SK-N-SH (cell line): ENCODE data around the gene AUTS2. TPM values are rescaled to one million over a fixed set of nuclear protein-coding genes. Genes with fewer than 3 reads are reported as not detected.

Experiments
- CTCF ChIA-PET: fragments of 300-600, 350-600 bp; formaldehyde crosslinking; extraction: SDS; loops from one replicate; lab custom pipeline; 2021; lab: Yijun Ruan, JAX
- POLR2A ChIA-PET: fragments of 350-600 bp; sonication (Branson Sonifier 250); formaldehyde crosslinking; extraction: SDS; loops from one replicate; lab custom pipeline; 2020; ENCODE audit warnings: antibody characterized with exemption, inconsistent platforms; lab: Yijun Ruan, JAX
- DNase-seq: peaks from one replicate; pipeline ENCODE4 v3.0.0; 2012
- H2AFZ ChIP-seq: fragments of 200-600 bp; sonication (generic); 2 replicates; pipeline ENCODE4 v1.8.1; 2016; ENCODE audit warnings: antibody characterized with exemption, mild to moderate bottlenecking, low read depth
- H3F3A ChIP-seq: fragments of 200-600 bp; sonication (generic); replicated peaks from 2 replicates; pipeline ENCODE3; 2016; ENCODE audit warnings: antibody characterized with exemption, mild to moderate bottlenecking; ENCODE audit not compliant: insufficient read depth
- H3K27ac ChIP-seq, 2 experiments: fragments of 200-500 bp in 1 of 2; fragments of 200-600 bp in 1 of 2; sonication (Bioruptor generic) in 1 of 2; sonication (generic), shearing (Covaris generic) in 1 of 2; 2 replicates each; pipeline versions ENCODE4 v1.5.1 to v1.6.1; 2014 to 2016; ENCODE audit warnings: low read depth in 2 of 2, inconsistent platforms in 1 of 2, low read length in 1 of 2, mild to moderate bottlenecking in 1 of 2, mixed read lengths in 1 of 2
- H3K27me3 ChIP-seq: fragments of 200-600 bp; sonication (generic), shearing (Covaris generic); 2 replicates; pipeline ENCODE4 v1.6.1; 2016; ENCODE audit warnings: mixed run types; ENCODE audit not compliant: insufficient read depth
- H3K36me3 ChIP-seq, 2 experiments: fragments of 200-500 bp in 1 of 2; fragments of 200-600 bp in 1 of 2; sonication (Bioruptor generic) in 1 of 2; sonication (generic) in 1 of 2; replicated peaks in 1 of 2; 2 replicates each; pipeline versions ENCODE3 to v1.5.1; 2014 to 2016; ENCODE audit warnings: low read length in 1 of 2, mild to moderate bottlenecking in 1 of 2; ENCODE audit not compliant: insufficient read depth in 2 of 2, control insufficient read depth in 1 of 2
- H3K4me1 ChIP-seq, 2 experiments: fragments of 200-500 bp in 1 of 2; fragments of 200-600 bp in 1 of 2; sonication (Bioruptor generic) in 1 of 2; sonication (generic), shearing (Covaris generic) in 1 of 2; 2 replicates each; pipeline versions ENCODE4 v1.5.1 to v1.6.1; 2014 to 2016; ENCODE audit warnings: low read depth in 1 of 2, low read length in 1 of 2, mixed run types in 1 of 2; ENCODE audit not compliant: insufficient read depth in 2 of 2, control insufficient read depth in 1 of 2
- H3K4me2 ChIP-seq: fragments of 200-600 bp; sonication (generic), shearing (Covaris generic); 2 replicates; pipeline ENCODE4 v1.6.1; 2017; ENCODE audit warnings: mixed run types
- H3K4me3 ChIP-seq, 2 experiments: fragments of 200-500 bp in 1 of 2; fragments of 200-600 bp in 1 of 2; sonication (Bioruptor generic) in 1 of 2; sonication (generic), shearing (Covaris generic) in 1 of 2; 2 replicates each; pipeline versions ENCODE4 v1.5.1 to v1.8.1; 2014 to 2016; ENCODE audit warnings: low read depth in 2 of 2, inconsistent platforms in 1 of 2, low read length in 1 of 2, mild to moderate bottlenecking in 1 of 2, mixed read lengths in 1 of 2, moderate library complexity in 1 of 2
- H3K79me2 ChIP-seq: fragments of 200-600 bp; sonication (generic); 2 replicates; pipeline ENCODE4 v1.8.1; 2017; ENCODE audit warnings: mild to moderate bottlenecking; ENCODE audit not compliant: insufficient read depth
- H3K9ac ChIP-seq: fragments of 200-600 bp; sonication (generic); 2 replicates; pipeline ENCODE4 v1.6.1; 2017; ENCODE audit warnings: mixed run types
- H3K9me2 ChIP-seq: fragments of 200-600 bp; sonication (generic); 2 replicates; pipeline ENCODE4 v1.6.1; 2017; ENCODE audit warnings: mixed run types
- H3K9me3 ChIP-seq: fragments of 200-600 bp; sonication (generic); 2 replicates; pipeline ENCODE4 v1.6.1; 2017; ENCODE audit warnings: mixed run types, mild to moderate bottlenecking, moderate library complexity
- H4K20me1 ChIP-seq: fragments of 200-600 bp; sonication (generic); 2 replicates; pipeline ENCODE4 v1.6.1; 2017; ENCODE audit warnings: mild to moderate bottlenecking, mixed run types; ENCODE audit not compliant: insufficient read depth
- EP300 ChIP-seq, 2 experiments: IDR thresholded peaks; 2 replicates each; pipeline versions ENCODE4 v1.4.0 to v1.6.1; 2012; ENCODE audit warnings: borderline replicate concordance in 1 of 2, low read depth in 1 of 2, low read length in 1 of 2
- FOSL2 ChIP-seq: IDR thresholded peaks from 2 replicates; pipeline ENCODE4 v1.4.0; 2012; ENCODE audit warnings: low read depth, mild to moderate bottlenecking, moderate library complexity, borderline replicate concordance
- FOXM1 ChIP-seq: IDR thresholded peaks from 2 replicates; pipeline ENCODE4 v1.4.0; 2012; ENCODE audit warnings: low read depth, mild to moderate bottlenecking
- GATA2 ChIP-seq: sonication (generic); formaldehyde crosslinking; IDR thresholded peaks from 2 replicates; pipeline ENCODE4 v1.5.0; 2020; ENCODE audit warnings: mild to moderate bottlenecking, missing genetic modification reagents
- NFIC ChIP-seq: IDR thresholded peaks from 2 replicates; pipeline ENCODE4 v1.4.0; 2012; ENCODE audit warnings: borderline replicate concordance
- RCOR1 ChIP-seq: fragments of 150-350 bp; IDR thresholded peaks from 2 replicates; pipeline ENCODE4 v1.6.1; 2017; ENCODE audit warnings: antibody characterized with exemption, low read length
- SIN3A ChIP-seq: IDR thresholded peaks from 2 replicates; pipeline ENCODE4 v1.6.1; 2012; ENCODE audit warnings: low read depth, mild to moderate bottlenecking, low read length, moderate library complexity, borderline replicate concordance
- TAF1 ChIP-seq: IDR thresholded peaks from 2 replicates; pipeline ENCODE4 v1.6.1; 2012; ENCODE audit warnings: low read depth, mild to moderate bottlenecking, low read length, moderate library complexity, borderline replicate concordance
- USF2 ChIP-seq: fragments of 150-350 bp; IDR thresholded peaks from 2 replicates; pipeline ENCODE4 v1.6.1; 2017; ENCODE audit warnings: antibody characterized with exemption, low read length, low read depth, borderline replicate concordance
- YY1 ChIP-seq: IDR thresholded peaks from 2 replicates; pipeline ENCODE4 v1.4.0; 2012; ENCODE audit warnings: low read depth, mild to moderate bottlenecking
- ZBTB33 ChIP-seq: IDR thresholded peaks from 2 replicates; pipeline ENCODE4 v1.4.0; 2012; ENCODE audit warnings: low read depth, borderline replicate concordance
- WGBS: methylation state at CpG from one replicate; pipeline ENCODE4 v1.1.6; 2017; ENCODE audit warnings: low lambda C conversion rate; 5-methylcytosine and 5-hydroxymethylcytosine counted together
- polyA plus RNA-seq, 3 experiments: library from polyadenylated mRNA; depleted of rRNA; stranded (reverse); fragments of >200 nt; gene quantifications; 2 replicates each; pipeline ENCODE4 v1.2.3, GENCODE V29; 2012

The AUTS2 gene
- polyA plus RNA-seq, 1 of the 3 experiments (the other 2 are of a cell fraction) = 15.6 TPM

GRCh38 chr7:69743436-69743835 is 145.2 kb downstream of the AUTS2 start:
- POLR2A ChIA-PET = interaction anchor here (0.7 kb wide), 2 partner anchors 148 to 290 kb away, joined by 3 to 6 read pairs; no protein-coding TSS in a partner anchor
- TF ChIP-seq GATA2 (CRISPR knock-in tag) = peak; percentile 39
- no peak for TF ChIP-seq FOSL2
- TF ChIP-seq RCOR1 = peak; percentile 57; the same call in 1 of the 2 replicates
- TF ChIP-seq EP300 (IDR thresholded peaks at IDR 0.05; ENCODE audit: borderline replicate concordance in 1 of 2, low read depth in 1 of 2, low read length in 1 of 2) = peak in 1 of 2 experiments; percentile 38; a peak in 1 of 4 replicates
- TF ChIP-seq, all 33 proteins: peak for 3
- CTCF ChIA-PET = interaction anchor here (0.9 to 1.8 kb wide), 3 partner anchors 27 to 189 kb away, joined by 3 to 5 read pairs (median 4); no protein-coding TSS in a partner anchor
- H3K4me1 ChIP-seq = peaks cover 17 to 18% of the 10 kb centered on the region in 2 experiments; a peak in 3 of 4 replicates
- H3F3A ChIP-seq = peaks cover 3% of the 10 kb centered on the region
- H3K36me3 ChIP-seq = no peaks in the 10 kb centered on the region
- DNase-seq = no peak
- H2AFZ ChIP-seq = no peak overlapping the region
- no peak overlapping the region for H3K4me3 ChIP-seq
- no peaks in the 10 kb centered on the region for H3K9me3 ChIP-seq
- 37% methylated on average over 2 of the region's 2 CpGs for WGBS
- peaks cover 21% of the 10 kb centered on the region for H3K79me2 ChIP-seq
- peaks cover 40% of the 10 kb centered on the region for H4K20me1 ChIP-seq
- no peak overlapping the region for H3K9ac ChIP-seq
- no peak overlapping the region for H3K4me2 ChIP-seq
- no peaks in the 10 kb centered on the region for H3K9me2 ChIP-seq
- no peak overlapping the region for H3K27ac ChIP-seq
- no peaks in the 10 kb centered on the region for H3K27me3 ChIP-seq

- H2AFZ ChIP-seq = no peak overlapping the region
- H3K9ac ChIP-seq = no peak overlapping the region
- TF ChIP-seq FOSL2 (no peak), ZBTB33 (no peak), FOXM1 (no peak), SIN3A (no peak)
- H3K36me3 ChIP-seq = no peaks in the 10 kb centered on the region
- H3K9me2 ChIP-seq = no peaks in the 10 kb centered on the region
- H3K79me2 ChIP-seq = peaks cover 21% of the 10 kb centered on the region
- no peak overlapping the region for H3K4me3 ChIP-seq
- 89% methylated on average over 4 of the region's 4 CpGs for WGBS
- H3K9me3 ChIP-seq = no peaks in the 10 kb centered on the region
- ChIA-PET CTCF (interaction anchor here (1.2 to 1.8 kb wide), 3 partner anchors 13 to 188 kb away, joined by 3 to 5 read pairs (median 4); no protein-coding TSS in a partner anchor), POLR2A (interaction anchor here (0.7 kb wide), 2 partner anchors 147 to 290 kb away, joined by 3 to 6 read pairs; no protein-coding TSS in a partner anchor)
- H4K20me1 ChIP-seq = peaks cover 37% of the 10 kb centered on the region
- H3F3A ChIP-seq = peaks cover 3% of the 10 kb centered on the region
- no peak overlapping the region for H3K4me2 ChIP-seq
- H3K27me3 ChIP-seq = no peaks in the 10 kb centered on the region
- H3K27ac ChIP-seq = no peak overlapping the region
- H3K4me1 ChIP-seq = peaks cover 12% of the 10 kb centered on the region in 2 experiments; a peak in 3 of 4 replicates
- DNase-seq = no peak
Measured at GRCh38 chr7:69744026-69744425, 145.8 kb downstream of the AUTS2 start.

GRCh38 chr7:69746383-69746782 is 148.1 kb downstream of the AUTS2 start:
- CTCF ChIA-PET = interaction anchor here (0.6 kb wide), 1 partner anchor 12 kb away, joined by 3 read pairs; no protein-coding TSS in a partner anchor

More at GRCh38 chr7:69746383-69746782, 148.1 kb downstream of the AUTS2 start:
- no peak overlapping the region for H3K27ac ChIP-seq
- H3K79me2 ChIP-seq = peaks cover 21% of the 10 kb centered on the region
- H3K9ac ChIP-seq = no peak overlapping the region
- H3K9me3 ChIP-seq = no peaks in the 10 kb centered on the region
- POLR2A ChIA-PET = no interaction called here
- H3F3A ChIP-seq = no peaks in the 10 kb centered on the region
- TF ChIP-seq EP300 (IDR thresholded peaks at IDR 0.05; ENCODE audit: borderline replicate concordance in 1 of 2, low read depth in 1 of 2, low read length in 1 of 2) = no peak
- TF ChIP-seq RCOR1 = no peak
- TF ChIP-seq NFIC = no peak
- TF ChIP-seq USF2 = no peak
- no peak for TF ChIP-seq TAF1
- TF ChIP-seq YY1 = no peak
- H2AFZ ChIP-seq = no peak overlapping the region
- H4K20me1 ChIP-seq = peaks cover 30% of the 10 kb centered on the region
- no peaks in the 10 kb centered on the region for H3K9me2 ChIP-seq
- DNase-seq = no peak
- H3K27me3 ChIP-seq = no peaks in the 10 kb centered on the region
- peaks cover 0 to 3% of the 10 kb centered on the region in 2 experiments; a peak in 2 of 4 replicates for H3K4me1 ChIP-seq
- WGBS = 81% methylated on average over 3 of the region's 3 CpGs
- H3K4me3 ChIP-seq = no peak overlapping the region
- H3K4me2 ChIP-seq = no peak overlapping the region
- no peaks in the 10 kb centered on the region for H3K36me3 ChIP-seq
